GF-D8 (cell line): ENCODE data around the gene ZNF33A.
"Not testable (repeated sequence)": the region's sequence is repeated elsewhere in the genome, so short reads cannot be mapped to it uniquely, and the experiment has no call there.

Experiments
- DNase-seq: peaks from one replicate; lab custom pipeline; 2025; lab: John Stamatoyannopoulos, UW

Gene ZNF33A

DNA sequence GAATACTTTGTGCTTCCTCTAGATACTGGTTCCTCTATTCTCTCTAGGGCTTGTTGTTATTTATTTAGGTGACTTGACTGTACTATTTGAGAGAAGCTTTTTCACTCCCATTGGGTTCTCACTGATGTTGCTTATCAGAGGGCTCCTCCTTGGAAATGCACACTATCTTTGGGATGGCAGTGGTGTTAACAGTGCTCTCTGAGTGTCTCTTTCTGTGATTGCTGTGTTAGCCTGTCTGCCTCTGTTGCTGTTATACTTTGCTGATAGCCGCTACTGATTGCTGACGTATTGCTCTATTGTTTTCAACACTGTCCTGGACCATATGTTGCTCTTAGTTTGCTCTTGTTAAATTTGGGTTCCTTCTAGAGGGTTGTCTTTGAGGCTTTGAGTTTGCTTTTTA lies 34.7 kb downstream of the ZNF33A start:
- no peak for DNase-seq

DNA sequence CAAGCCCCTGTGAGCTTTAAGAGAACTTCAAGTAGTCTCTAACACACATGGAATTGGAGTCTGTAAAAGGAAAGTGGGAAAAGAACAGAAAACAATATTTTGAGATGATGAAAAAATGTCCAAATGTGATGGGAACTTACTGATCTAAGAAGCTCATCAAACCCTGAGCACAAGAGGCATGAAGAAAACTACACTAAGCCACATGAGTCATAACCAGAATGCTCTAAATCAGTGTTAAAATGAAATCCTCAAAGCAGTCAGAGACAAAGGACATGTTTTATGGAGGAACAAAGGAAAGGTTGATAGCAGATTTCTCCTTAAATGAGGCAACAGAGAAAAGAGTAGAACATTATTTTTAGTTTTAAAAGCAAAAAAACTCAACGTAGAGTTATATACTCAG lies 37.2 kb downstream of the ZNF33A start:
- DNase-seq = no peak

DNA sequence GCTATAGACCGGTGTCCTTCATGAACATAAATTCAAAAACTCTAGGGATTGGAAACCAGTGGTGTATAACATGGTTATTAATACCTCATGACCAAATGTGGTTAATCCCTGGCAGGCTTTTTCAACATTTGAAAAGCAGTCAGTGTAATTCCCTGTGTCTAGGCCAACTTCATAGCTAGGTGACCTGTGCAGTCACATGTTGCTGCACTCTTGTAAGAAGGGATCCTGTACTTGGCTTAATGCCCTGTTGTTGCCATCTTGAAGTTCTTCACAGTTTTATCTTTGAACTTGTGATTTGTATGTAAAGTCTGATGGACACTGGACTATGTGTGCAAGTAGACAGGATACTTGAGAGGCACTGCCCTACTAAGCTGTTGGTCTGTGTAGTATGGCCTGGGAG lies 39.7 kb downstream of the ZNF33A start:
- DNase-seq = no peak

DNA sequence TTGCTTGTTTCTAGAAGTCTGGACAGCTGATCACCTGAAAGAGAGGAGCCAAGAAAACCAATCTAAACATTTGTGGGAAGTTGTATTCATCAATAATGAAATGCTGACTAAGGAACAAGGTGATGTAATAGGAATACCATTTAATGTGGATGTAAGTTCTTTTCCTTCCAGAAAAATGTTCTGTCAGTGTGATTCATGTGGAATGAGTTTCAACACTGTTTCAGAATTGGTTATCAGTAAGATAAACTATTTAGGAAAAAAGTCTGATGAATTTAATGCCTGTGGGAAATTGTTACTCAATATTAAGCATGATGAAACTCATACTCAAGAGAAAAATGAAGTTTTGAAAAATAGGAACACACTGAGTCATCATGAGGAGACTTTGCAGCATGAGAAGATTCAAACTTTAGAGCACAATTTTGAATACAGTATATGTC lies 43.9 kb downstream of the ZNF33A start:
- DNase-seq = no peak

DNA sequence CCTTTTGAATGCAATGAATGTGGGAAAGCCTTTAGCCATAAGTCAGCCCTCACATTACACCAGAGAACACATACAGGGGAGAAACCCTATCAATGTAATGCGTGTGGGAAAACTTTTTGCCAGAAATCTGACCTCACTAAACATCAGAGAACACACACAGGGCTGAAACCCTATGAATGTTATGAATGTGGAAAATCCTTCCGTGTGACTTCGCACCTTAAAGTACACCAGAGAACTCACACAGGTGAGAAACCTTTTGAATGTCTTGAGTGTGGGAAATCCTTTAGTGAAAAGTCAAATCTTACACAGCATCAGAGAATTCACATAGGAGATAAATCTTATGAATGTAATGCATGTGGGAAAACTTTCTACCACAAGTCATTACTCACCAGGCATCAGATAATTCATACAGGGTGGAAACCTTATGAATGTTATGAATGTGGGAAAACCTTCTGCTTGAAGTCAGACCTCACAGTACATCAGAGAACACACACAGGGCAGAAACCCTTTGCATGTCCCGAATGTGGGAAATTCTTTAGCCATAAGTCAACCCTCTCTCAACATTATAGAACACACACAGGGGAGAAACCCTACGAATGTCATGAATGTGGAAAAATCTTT lies 44.9 kb downstream of the ZNF33A start:
- not testable (repeated sequence) for DNase-seq

DNA sequence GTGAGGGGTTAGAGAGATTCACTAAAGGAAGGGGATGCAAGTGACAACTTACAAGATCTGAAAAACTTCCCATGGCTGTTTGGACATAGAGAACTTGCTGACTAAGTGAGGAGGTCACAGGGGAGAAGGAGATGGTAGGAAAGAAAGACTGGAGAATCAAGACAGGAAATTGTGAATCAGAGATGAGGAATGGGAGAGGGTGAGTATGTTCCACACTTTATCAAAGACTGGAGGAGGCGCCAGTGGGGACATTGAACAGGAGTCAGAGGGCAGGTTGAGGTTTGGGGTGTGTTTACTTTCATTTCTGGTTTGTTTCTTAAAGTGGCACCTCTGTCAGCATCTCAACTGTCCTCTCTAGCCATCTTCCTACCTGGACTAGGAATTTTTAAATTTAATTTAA lies 59.2 kb downstream of the ZNF33A start:
- DNase-seq = not testable (repeated sequence)

DNA sequence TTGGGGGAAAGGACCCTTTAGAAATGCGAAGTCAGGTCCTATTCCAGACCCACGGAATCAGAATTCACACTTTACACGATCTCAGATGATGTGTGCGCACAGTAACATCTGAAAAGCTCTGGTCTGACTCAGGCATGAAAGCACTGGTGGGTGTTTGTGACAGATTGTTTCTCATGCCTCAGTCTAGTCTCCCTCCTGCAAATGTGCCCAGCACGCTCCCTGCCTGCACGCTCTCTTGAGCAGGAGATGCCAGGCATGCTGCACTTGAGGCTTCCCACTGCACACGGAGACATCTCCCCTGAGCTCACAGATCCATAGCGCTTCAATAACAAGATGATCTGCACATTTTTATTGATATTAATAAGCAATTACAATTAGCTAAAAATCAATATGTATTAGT lies 60.0 kb downstream of the ZNF33A start:
- no peak for DNase-seq

DNA sequence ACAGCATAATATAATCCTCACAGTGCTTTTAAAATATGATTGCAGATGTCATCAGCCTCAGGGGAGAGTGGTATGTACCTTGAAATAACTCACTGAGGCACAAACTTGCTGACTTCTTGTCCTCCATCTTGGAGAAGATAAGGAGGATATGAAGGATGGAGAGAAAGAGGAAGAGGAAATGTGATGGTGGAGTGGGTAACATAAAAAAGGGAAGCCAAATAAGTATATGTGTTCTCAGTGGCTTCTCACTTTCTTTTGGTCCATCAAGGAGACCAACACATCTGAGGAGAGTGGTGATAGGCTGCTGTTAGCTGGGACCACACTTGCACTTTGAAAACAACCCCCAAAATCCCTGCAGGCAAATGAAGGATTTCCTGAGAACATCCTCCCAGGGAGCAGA lies 62.1 kb downstream of the ZNF33A start:
- DNase-seq = no peak

DNA sequence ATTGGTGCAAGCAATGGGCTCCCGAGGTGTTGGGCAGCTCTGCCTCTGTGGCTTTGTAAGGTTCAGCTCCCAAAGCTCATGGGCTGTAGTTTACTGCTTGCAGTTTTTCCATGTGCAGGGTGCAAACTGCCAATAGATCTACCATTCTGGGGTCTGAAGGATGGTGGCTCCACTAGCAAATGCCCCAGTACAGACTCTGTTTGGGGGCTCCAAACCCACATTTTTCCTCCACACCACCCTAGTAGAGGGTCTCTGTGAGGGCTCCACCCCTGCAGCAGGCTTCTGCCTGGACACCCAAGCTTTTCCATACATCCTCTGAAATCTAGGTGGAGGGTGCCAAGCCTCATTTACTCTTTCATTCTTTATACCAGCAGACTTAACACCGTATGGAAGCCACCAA lies 66.2 kb downstream of the ZNF33A start:
- no peak for DNase-seq

DNA sequence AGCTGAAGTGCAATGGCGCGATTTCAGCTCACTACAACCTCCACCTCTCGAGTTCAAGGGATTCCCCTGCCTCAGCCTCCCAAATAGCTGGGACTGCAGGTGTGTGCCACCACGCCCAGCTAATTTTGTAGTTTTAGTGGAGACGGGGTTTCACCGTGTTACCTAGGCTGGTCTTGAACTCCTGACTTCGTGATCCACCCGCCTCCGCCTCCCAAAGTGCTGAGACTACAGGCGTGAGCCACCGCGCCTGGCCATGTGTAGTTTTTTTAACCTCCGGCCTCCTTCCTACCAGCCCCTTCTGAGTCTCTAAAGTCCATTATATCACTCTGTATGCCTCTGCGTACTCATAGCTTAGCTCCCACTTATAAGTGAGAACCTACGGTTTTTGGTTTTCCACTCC lies 82.8 kb downstream of the ZNF33A start:
- DNase-seq = not testable (repeated sequence)

DNA sequence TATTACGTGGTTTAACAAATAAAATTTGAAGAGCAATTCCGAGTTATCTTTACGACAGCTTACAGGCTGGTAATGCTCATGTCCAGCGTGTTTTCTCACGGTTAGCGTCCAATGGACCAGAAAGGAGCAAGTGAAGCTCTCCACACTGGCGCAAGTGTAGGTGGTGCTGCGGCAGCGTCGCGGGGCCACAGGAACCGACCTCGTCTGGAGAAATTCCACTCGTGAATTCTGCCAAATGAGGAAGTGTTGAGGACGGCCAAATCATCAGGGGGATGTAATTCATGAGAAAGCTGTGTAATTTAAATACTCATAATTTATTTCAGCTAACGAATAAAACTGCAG lies 83.3 kb downstream of the ZNF33A start:
- DNase-seq = no peak

DNA sequence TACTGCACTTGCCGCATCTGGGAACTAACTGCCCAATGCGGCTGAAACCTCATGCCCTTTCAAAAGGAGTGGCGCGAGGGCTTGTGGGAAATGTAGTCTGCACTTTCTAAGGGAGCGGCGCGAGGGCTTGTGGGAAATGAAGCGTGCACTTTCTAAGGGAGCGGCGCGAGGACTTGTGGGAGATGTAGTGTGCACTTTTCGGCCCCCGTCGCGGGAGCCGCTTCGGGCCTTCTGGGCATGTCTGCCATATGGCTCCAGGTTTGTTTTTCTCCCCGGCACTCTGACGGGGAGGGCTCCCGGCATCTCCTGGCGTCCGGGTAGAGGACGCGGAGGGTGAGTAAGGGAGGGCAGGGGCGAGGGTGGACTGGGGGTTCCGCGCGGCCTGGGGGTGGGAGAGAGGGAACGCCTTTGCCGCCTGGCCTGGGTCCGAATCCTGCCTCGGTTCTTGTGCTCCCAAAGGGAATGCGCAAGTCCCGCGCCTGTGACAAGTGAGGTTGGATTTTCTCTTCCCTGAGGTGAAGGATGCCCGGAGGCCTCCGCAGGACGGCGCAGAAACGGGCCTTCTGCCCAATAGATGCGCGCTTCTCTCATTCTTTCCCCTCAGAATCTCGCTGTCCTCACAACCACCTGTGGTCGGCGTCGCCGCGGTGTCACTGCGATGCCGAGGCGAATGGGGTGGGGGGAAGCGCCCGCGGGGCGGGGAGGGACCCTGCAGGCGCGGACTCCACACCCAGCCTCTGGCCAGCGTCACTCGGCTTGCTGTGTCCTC lies 83.9 kb downstream of the ZNF33A start, which contains the start of gene ZNF37A:
TSS of gene ZNF37A (plus strand) at position 180 of the 769 bp plus-strand sequence. CDS start 2,281 bp downstream, outside the sequence.
- peak; percentile 85 for DNase-seq

DNA sequence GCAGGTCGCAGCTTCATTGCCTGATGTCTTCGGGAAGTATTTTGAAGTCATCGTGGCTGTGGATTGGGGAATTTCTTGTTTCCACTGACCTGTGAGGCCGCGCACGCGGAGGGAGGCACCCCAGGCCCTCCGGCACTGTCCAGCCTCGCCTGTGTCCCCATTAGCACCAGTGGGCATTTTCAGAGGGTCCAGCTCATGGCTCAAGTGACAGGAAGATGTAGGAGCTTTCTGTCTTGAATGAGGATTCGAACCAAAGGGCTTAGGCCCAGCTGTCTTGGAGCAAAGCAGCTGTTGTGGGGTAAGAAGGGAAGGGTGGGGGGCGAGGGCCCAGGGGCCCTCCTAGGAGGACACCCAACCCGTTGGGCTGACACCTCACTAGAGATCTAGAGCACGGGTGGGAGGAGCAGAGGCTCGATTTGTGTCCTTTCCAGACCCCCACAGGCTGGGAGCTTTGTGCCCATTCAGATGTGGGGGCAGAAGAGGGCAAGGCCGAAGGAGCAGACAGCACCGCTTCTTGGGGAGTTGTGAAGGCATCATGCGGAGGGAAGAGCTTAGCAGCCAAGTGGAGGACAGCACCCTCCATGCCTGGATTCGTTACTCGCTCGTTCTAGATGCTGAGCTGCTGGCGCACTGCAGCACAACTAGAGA lies 84.6 kb downstream of the ZNF33A start:
- no peak for DNase-seq

DNA sequence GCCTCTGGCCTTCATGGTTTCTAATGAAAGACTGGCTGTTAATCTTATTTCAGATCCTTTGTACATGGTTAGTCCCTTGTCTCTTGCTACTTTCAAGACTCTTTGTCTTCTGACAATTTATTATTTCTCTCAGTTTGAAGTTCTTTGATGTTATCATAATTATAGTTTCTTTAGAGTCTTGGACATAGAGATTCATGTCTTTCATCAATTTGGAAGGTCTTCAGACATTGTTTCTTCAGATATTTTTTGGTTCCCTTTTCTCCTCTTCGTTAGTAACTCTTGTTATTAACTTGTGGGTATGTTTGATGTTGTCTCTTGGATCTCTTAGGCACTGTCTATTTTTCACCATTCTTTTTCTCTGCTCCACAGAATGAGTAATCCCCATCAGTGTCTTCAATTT lies 92.4 kb downstream of the ZNF33A start:
- no peak for DNase-seq

DNA sequence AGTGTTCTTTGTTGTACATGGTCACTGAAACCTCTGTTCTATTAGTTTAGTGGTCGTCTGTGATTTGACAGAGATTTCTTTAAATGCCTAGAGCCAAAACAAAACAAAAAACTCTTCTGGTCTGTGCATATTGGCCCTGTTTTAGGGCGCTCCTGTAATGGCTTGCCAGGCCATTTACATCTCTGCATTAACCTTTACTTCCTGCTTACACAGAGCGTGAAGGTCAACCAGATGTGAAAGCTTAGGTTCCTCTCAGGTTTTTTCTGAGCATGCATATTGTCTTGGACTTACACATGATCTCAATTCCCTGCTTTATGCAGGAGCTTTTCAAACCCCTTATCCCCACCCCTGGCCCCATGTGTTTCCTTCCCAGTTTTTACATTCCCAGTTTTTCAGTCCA lies 93.3 kb downstream of the ZNF33A start:
- no peak for DNase-seq

DNA sequence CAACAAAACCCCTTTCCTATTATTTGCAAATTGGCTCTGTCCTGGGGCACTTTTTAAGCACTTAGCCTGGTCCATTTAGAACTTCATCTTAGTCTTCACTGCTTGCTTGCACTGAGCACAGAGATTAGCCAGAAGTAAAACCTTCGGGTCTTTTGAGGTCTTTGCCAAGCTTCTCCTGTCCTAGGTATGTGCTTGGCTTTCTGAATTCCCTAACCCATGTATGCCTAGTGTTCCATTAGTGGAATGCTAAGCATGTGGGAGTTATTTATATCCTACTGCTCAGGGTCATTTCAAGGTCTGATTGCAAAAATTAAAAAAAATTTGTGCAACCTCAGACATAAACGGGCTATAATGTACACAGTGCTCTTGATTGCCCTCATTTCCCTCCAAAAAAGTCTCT lies 101.7 kb downstream of the ZNF33A start:
- DNase-seq = no peak
